GM23338 (cell line): ENCODE measurements around the gene PEDS1. TPM values are rescaled to one million over a fixed set of nuclear protein-coding genes. Genes with fewer than 3 reads are reported as not detected.

Experiments used
- ATAC-seq: fragments of 200-7000 bp; cut with Tn5 transposase; 3 replicates; pipeline ENCODE4 v1.9.1; 2020
- DNase-seq: peaks from one replicate; pipeline ENCODE4 v3.0.0-alpha.2; 2015; ENCODE audit warnings: low spot score
- H2AFZ ChIP-seq: fragments of 200-600 bp; sonication (generic); 2 replicates; pipeline ENCODE4 v1.8.0; 2016; ENCODE audit warnings: antibody characterized with exemption, mild to moderate bottlenecking, moderate library complexity
- H3F3A ChIP-seq: fragments of 200-600 bp; sonication (generic); replicated peaks from 2 replicates; pipeline ENCODE4 v1.8.0; 2017; ENCODE audit warnings: antibody characterized with exemption, mixed run types, low read depth
- H3K27ac ChIP-seq: fragments of 200-600 bp; sonication (generic); 2 replicates; pipeline ENCODE4 v1.6.1; 2016; ENCODE audit warnings: low read depth
- H3K27me3 ChIP-seq: fragments of 200-600 bp; sonication (generic); 2 replicates; pipeline ENCODE4 v1.8.0; 2016; ENCODE audit warnings: mild to moderate bottlenecking, mixed run types, moderate library complexity; ENCODE audit not compliant: insufficient read depth
- H3K36me3 ChIP-seq: fragments of 200-600 bp; sonication (generic); 2 replicates; pipeline ENCODE4 v1.8.0; 2016; ENCODE audit warnings: mild to moderate bottlenecking; ENCODE audit not compliant: insufficient read depth
- H3K4me1 ChIP-seq: fragments of 200-600 bp; sonication (generic); 2 replicates; pipeline ENCODE4 v1.8.0; 2016; ENCODE audit warnings: mild to moderate bottlenecking, moderate library complexity; ENCODE audit not compliant: insufficient read depth
- H3K4me2 ChIP-seq: fragments of 200-600 bp; sonication (generic); 2 replicates; pipeline ENCODE4 v1.7.1; 2017; ENCODE audit warnings: mixed run types
- H3K4me3 ChIP-seq: fragments of 200-600 bp; sonication (generic); 2 replicates; pipeline ENCODE4 v1.6.1; 2016; ENCODE audit warnings: mixed run types
- H3K79me2 ChIP-seq: fragments of 200-600 bp; sonication (generic); replicated peaks from 2 replicates; pipeline ENCODE4 v1.8.0; 2017; ENCODE audit warnings: mild to moderate bottlenecking; ENCODE audit not compliant: insufficient read depth
- H3K9me2 ChIP-seq: fragments of 200-600 bp; sonication (generic); 2 replicates; pipeline ENCODE4 v1.8.0; 2017; ENCODE audit not compliant: insufficient read depth
- H4K20me1 ChIP-seq: fragments of 200-600 bp; sonication (generic); replicated peaks from 2 replicates; pipeline ENCODE4 v1.8.0; 2017; ENCODE audit warnings: mild to moderate bottlenecking; ENCODE audit not compliant: insufficient read depth
- H3K27ac Mint-ChIP-seq: 2 replicates; pipeline ENCODE4 v1.8.0; 2020; ENCODE audit warnings: inconsistent platforms, mild to moderate bottlenecking, moderate library complexity, mixed read lengths
- H3K27me3 Mint-ChIP-seq: 3 replicates; pipeline ENCODE4 v1.8.0; 2022; ENCODE audit warnings: low read depth, mild to moderate bottlenecking, moderate library complexity, mixed read lengths, inconsistent platforms; ENCODE audit not compliant: insufficient read depth, poor library complexity
- H3K36me3 Mint-ChIP-seq: 3 replicates; pipeline ENCODE4 v1.8.0; 2021; ENCODE audit warnings: low read depth, mild to moderate bottlenecking, inconsistent platforms, moderate library complexity, mixed read lengths
- H3K4me1 Mint-ChIP-seq: 3 replicates; pipeline ENCODE4 v1.8.0; 2020; ENCODE audit warnings: mild to moderate bottlenecking, inconsistent platforms, mixed read lengths
- H3K4me3 Mint-ChIP-seq: 3 replicates; pipeline ENCODE4 v1.8.0; 2021; ENCODE audit warnings: moderate library complexity, mild to moderate bottlenecking, inconsistent platforms, mixed read lengths
- H3K9me3 Mint-ChIP-seq: 3 replicates; pipeline ENCODE4 v1.8.0; 2020; ENCODE audit warnings: moderate library complexity, mild to moderate bottlenecking, inconsistent platforms, mixed read lengths
- NANOG ChIP-seq: IDR thresholded peaks from 2 replicates; pipeline ENCODE4 v1.6.1; 2016; ENCODE audit warnings: antibody characterized with exemption, borderline replicate concordance
- ZNF114 ChIP-seq: fragments of 250-450 bp; sonication (Bioruptor Pico); IDR thresholded peaks from 2 replicates; pipeline ENCODE4 v1.5.0; 2020; ENCODE audit warnings: mild to moderate bottlenecking, moderate library complexity
- polyA plus RNA-seq: library from polyadenylated mRNA; unstranded; fragments of >200 nt; fragmentation: Nextera tagmentation; extraction: Ambion mirVana; gene quantifications from 2 replicates; pipeline ENCODE4 v1.2.1, GENCODE V29; 2016
- total RNA-seq: library from RNA; depleted of rRNA; stranded (reverse); fragments of >200 nt; shearing (Covaris generic); gene quantifications from 2 replicates; pipeline ENCODE4 v1.2.3, GENCODE V29; 2014
- TF ChIP-seq, protein P1 (sequence below), 2 experiments: fragments of 200-600 bp in 1 of 2; sonication (generic) in 1 of 2; conservative IDR thresholded peaks; 2 replicates each; pipeline versions ENCODE4 v1.5.1 to v1.6.1; 2016 to 2017; ENCODE audit warnings: antibody characterized with exemption in 2 of 2, low read depth in 2 of 2, mild to moderate bottlenecking in 2 of 2, moderate library complexity in 1 of 2
- TF ChIP-seq, protein P2 (sequence below): IDR thresholded peaks from 2 replicates; pipeline ENCODE4 v1.6.1; 2016; ENCODE audit warnings: antibody characterized with exemption

The PEDS1 gene
- total and polyA plus RNA-seq, 2 experiments from 2014 or later: 34.5 to 43.6 TPM

- TF ChIP-seq, protein P1, sequence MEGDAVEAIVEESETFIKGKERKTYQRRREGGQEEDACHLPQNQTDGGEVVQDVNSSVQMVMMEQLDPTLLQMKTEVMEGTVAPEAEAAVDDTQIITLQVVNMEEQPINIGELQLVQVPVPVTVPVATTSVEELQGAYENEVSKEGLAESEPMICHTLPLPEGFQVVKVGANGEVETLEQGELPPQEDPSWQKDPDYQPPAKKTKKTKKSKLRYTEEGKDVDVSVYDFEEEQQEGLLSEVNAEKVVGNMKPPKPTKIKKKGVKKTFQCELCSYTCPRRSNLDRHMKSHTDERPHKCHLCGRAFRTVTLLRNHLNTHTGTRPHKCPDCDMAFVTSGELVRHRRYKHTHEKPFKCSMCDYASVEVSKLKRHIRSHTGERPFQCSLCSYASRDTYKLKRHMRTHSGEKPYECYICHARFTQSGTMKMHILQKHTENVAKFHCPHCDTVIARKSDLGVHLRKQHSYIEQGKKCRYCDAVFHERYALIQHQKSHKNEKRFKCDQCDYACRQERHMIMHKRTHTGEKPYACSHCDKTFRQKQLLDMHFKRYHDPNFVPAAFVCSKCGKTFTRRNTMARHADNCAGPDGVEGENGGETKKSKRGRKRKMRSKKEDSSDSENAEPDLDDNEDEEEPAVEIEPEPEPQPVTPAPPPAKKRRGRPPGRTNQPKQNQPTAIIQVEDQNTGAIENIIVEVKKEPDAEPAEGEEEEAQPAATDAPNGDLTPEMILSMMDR (conservative IDR thresholded peaks at IDR 0.05; ENCODE audit: low read depth in 2 of 2): no peak
- no peak for TF ChIP-seq ZNF114 (CRISPR knock-in tag)
Observed at GRCh38 chr20:50110141-50111047, 43.1 kb downstream of the PEDS1 start (continued).

DNA sequence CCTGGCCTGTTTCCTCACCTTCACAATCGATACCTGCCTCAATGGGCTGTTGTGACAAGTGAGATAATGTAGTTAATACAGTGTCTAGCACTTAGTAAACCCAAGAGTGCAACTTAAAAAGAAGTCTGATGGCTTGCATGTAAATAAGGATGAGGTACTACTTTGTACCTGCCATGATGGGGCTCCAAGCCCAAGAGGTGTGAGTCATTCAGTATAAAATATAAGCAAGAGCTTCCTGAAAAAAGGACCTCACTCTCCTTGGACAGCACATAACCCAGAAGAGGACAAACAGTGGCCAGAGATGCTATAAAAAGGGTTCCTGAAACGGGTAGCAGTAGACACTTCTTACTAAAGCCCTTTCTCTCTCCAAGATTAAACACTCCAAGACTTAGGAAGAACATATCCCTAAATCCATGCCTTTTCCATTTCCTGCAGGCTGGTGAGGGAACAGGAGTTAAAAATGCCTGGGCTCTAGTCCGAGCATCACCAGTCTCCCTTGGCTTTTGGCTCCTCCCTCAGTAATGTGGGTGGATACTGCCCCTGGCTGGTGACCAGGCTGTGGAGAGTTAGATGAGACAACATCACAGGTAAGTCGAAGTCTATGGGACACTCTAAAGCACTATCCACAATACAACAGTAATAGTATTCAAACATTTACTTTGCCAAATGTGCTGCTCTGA, 44.8 kb downstream of the PEDS1 start:
- H3K27ac Mint-ChIP-seq: no peak overlapping the region; the same call in 1 of the 2 replicates
- no peak overlapping the region for H3K4me3 Mint-ChIP-seq
- H4K20me1 ChIP-seq: peaks cover 69% of the 10 kb centered on the region
- no peaks in the 10 kb centered on the region for H3K36me3 ChIP-seq
- ATAC-seq: peak; percentile 12
- peak; percentile 44 for DNase-seq
- H3K27ac ChIP-seq: peak overlapping the region; percentile 74; the same call in 1 of the 2 replicates
- H3K9me3 Mint-ChIP-seq: no peaks in the 10 kb centered on the region
- no peak overlapping the region for H3K4me3 ChIP-seq
- peaks cover 48% of the 10 kb centered on the region for H3K4me1 ChIP-seq
- H2AFZ ChIP-seq: no peak overlapping the region
- TF ChIP-seq, protein P2, sequence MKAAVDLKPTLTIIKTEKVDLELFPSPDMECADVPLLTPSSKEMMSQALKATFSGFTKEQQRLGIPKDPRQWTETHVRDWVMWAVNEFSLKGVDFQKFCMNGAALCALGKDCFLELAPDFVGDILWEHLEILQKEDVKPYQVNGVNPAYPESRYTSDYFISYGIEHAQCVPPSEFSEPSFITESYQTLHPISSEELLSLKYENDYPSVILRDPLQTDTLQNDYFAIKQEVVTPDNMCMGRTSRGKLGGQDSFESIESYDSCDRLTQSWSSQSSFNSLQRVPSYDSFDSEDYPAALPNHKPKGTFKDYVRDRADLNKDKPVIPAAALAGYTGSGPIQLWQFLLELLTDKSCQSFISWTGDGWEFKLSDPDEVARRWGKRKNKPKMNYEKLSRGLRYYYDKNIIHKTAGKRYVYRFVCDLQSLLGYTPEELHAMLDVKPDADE: no peak
- TF ChIP-seq NANOG: no peak
- TF ChIP-seq, protein P1 (conservative IDR thresholded peaks at IDR 0.05; ENCODE audit: low read depth in 2 of 2): peak in 1 of 2 experiments; percentile 12; a peak in 1 of 4 replicates
- no peaks in the 10 kb centered on the region for H3K9me2 ChIP-seq
- H3K4me2 ChIP-seq: 0 out of 2 replicates have a peak overlapping the region, but pooled peaks have one; percentile 25
- H3K4me1 Mint-ChIP-seq: peaks cover 56% of the 10 kb centered on the region
- no peaks in the 10 kb centered on the region for H3K27me3 ChIP-seq
- H3F3A ChIP-seq: peaks cover 3% of the 10 kb centered on the region
- H3K36me3 Mint-ChIP-seq: no peaks in the 10 kb centered on the region; the same call in 2 of the 3 replicates
- peaks cover 16% of the 10 kb centered on the region for H3K27me3 Mint-ChIP-seq
- peaks cover 98% of the 10 kb centered on the region for H3K79me2 ChIP-seq
